GM21381 (cell line): ENCODE measurements around the gene YBX3.
A peak's percentile ranks its signal among the peaks of the same experiment; 100 is the strongest.

Experiments
- ATAC-seq: cut with Tn5 transposase; IDR thresholded peaks from one replicate; pipeline ENCODE4 v1.9.1; 2021; ENCODE audit warnings: mild to moderate bottlenecking, moderate library complexity; ENCODE audit not compliant: unreplicated experiment

YBX3 gene

GRCh38 chr12:10722502-10722904 is 620 bp downstream of the YBX3 start:
- ATAC-seq, result peak; percentile 40

DNA sequence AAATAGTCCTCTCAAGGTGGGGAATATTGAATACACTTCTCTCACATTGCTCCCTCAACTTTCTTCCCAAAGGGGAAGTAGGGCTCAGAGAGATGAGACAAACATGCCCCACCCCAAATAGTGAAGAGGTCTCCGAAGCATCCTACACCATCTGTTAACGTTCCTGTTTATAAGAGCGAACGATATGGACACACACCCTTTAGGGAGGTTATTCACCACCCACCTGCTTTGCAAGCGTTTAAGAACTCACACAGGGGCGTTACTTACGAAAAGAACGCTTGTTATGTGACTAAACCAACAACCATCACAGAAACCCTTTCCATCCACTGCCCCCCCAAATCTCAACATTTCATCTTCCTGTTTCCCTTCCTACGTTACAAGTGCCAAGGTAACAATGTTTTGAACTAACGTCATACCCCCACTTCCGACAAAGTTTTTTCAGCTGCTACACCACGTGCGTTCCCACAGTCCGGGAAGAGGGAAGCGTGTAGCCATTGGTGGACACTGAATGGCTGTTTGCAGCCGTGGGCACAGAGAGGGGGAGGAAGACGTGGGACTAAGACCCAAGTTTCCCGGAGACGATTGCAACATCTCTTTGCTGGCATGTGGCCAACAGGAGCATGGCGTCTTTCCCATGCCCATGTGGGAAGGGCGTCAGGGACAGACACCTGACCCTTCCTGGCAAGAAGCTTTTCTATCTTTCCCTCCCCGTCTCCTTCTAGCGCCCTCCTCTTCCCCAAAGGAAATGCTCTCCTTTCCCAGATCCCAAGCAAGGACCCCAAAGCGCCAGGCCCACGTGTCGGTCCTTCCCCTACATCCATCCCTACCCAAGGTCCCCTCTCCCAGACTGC is 1.2 kb downstream of the YBX3 start:
- ATAC-seq, result peak; percentile 39

DNA sequence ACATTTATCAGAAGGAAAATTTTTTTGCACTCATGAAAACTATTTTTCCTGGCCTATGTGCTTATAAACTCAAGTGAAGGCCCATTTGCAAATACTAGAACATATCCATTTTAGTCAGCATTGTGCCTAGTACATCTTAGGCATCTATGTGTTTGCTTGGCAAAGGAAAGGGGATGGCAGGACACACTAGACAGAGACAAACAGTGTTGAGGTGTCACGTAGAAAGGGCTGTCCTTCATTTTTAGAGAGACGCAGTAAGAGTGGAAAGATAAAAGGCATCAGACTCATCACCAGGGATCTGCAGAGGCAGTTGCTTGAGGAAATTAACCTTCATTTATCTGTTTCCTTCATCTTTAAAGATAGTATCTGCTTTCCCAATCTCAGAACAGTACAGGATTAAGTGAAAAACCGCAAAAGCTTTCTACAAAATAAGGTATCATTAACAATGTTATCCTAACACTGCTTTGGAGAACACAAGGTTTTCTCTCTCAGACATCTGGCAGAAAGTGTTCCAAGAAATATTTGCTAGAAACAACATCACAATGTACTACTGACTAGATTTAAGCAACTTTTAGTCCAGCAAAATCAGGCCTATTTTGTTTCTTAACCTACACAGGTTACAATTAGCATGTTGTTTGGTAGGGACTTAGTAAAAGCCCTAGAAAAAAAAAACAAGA is 2.0 kb downstream of the YBX3 start:
- ATAC-seq, result no peak

DNA sequence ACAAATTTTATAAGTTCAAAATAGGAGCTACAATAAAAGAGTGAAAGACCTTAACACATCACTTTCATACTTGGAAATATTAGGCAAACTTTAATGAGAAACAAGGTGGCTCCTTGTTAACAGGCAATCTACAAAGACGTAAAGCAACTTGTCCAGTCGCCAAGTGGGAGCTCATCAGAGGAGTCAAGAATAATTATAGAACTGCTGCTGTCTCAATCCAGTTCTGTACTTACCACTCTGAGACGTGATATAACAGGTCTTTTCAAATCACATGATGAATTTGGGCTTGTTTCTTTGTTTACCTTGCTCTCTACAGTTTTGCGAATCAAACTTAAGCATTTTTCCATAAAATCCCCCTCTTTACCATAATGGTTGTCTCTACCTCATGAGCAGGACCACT is 3.6 kb downstream of the YBX3 start:
- no peak for ATAC-seq

DNA sequence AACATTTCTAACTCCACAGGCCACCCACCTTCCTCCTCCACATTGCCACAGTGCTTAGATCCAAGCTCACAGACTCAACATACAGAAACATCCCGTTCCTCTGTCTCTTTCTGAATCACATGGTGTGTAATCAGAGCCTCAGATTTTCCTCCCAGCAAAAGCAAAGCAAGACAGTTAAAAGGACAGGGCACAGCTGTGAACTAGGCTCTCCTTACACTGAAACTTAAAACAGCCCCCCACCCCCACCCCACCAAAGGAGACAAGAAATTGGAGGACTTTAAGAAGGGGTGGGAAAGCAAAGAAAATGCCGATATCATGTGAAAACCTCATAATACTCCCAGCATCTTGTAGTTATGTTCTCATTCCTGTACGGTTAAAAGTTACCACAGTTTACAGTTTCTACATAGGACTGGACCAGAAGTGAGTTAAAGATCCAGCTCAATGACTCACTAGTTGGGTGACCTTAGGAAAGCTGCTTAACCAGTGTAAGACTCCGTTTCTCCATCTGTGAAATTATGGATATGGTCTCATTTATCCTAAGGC is 4.8 kb downstream of the YBX3 start:
- ATAC-seq, result no peak

DNA sequence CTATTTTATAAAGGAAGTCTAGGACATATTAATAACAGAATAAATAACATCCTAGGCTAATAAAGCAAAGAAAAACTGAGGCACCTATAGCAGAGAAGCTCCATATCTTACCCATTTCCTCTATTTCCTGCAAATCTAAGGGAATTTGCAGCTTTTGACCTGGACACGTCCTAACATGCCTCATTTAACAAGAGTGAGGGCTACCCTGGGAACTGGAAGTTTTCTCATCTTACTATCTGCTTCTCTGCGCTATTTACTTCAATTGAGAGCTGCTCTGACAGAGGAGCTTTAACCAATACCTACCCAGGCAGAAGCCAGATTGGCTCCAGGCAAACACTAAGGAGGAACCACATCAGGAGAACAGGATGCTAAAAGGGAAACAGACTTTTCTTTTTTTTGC is 5.7 kb downstream of the YBX3 start:
- no peak for ATAC-seq

- no peak for ATAC-seq
Observed at GRCh38 chr12:10716704-10717315, 6.3 kb downstream of the YBX3 start.

GRCh38 chr12:10716277-10716676 is 6.8 kb downstream of the YBX3 start:
- no peak for ATAC-seq

GRCh38 chr12:10715491-10715890 is 7.6 kb downstream of the YBX3 start:
- ATAC-seq, result no peak

DNA sequence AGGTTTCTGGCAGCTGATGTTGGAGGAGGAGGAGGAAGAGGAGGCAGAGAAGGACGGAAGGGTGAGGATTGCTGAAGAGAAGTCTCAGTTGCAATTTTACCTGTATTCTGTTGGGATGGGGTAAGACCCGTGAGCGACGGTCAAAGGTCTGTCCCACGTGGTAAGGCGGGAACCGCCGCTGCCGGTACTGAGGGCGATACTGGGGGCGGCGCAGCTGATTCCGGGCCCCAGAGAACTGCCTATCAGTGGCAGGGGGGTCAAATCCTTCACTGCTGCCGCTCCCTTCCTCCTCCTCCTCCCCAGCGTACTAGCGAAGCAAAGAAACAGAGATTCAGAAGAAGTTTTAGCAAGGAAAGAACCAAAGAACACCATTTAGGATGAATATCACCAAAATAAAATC is 13.3 kb downstream of the YBX3 start:
- no peak for ATAC-seq

DNA sequence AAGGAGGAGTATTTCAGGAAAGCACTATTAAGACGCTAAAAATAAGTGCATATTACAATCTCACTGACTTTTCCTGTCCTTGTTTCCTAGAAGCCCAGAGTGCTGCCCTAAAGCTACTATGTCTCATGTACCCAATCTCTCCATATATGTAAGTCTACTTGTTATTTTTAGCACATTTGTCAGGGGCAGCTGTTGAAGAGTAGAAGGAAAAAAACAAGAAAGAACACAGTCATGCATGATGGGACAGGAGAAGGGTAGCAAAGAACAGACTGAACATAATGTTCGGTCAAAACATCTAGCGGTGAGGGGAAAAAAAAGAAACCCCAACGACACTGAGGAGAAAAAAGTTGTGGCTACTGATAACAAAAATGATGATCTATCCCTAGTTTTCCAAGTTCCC is 14.3 kb downstream of the YBX3 start:
- ATAC-seq, result no peak

DNA sequence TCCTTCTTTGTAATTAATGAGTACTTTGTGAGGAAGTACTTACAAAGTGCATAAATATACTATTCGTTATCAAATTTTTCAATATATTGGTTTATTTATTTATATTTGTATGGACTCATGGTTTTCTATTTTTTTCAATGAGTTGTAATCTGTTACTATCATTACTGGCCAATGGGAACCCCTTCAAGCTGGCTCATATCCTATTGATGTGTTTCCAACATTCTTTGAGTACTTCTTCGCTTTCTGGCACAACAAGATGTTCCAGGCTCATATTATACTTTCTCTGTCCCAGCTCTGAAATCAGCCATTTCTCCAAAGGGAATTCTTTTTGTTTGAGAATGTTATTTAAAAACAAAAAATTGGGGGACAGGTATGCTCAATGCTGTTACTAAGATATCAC is 17.5 kb downstream of the YBX3 start:
- no peak for ATAC-seq

GRCh38 chr12:10701843-10702242 is 21.3 kb downstream of the YBX3 start:
- no peak for ATAC-seq

GRCh38 chr12:10701131-10701681 is 21.9 kb downstream of the YBX3 start:
- ATAC-seq, result no peak

DNA sequence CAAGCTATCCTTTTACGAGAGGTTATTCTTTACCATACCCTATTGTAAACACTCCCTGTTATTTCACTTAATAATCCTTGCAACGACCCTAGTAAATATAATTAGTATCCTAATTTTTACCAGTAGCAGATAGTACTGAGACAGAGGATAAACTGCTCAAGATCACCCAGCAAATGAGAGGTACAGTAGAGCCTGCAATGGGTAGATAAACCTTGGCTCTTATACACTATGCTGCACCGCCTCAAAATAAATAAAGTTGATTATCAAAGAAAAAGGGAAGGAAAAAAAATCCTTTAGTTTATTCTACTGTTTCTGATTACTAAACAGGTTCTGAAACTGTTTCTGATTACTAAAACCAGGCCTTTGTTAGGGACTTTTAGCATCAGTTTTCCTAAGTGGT is 22.5 kb downstream of the YBX3 start:
- no peak for ATAC-seq

GRCh38 chr12:10697862-10698261 is 25.3 kb downstream of the YBX3 start:
- ATAC-seq, result no peak

DNA sequence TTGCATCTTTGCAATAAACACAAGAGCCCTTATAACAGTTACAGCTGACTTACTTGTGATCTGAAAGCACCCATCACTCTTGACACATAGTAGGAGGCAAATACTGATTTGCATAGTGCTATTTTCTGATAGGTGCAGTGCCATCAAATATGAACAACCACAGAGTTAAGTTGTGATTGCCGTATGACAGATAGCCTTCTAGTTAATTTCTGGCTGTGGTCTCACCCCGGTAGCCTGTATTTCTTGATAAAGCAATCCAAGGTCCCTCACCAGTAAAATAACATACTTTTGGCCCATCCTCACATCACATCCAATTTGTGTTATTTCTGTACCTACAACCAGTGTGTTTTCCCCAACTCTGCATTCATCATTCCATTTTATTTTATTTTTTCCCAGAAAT is 26.0 kb downstream of the YBX3 start:
- no peak for ATAC-seq

- ATAC-seq, result no peak
Observed at GRCh38 chr12:10690906-10691305, 32.2 kb downstream of the YBX3 start.

DNA sequence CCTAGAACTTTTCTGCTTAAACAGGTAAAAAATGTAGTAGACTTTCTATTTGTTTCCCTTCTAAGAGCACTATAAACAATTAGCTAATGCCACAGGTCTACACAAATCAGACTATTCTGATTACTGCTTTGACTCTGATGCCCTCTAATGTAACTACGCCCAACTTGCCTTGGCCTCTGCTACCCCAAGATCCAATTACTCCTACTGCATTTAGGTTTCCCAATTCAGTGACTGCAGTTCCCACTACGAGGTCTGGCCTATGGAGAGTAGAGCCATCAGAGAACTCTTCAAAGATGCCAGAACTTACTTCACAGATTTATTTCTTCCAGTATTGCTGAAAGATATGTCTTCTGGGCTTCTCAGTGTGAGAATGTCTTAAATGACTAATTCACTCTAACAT is 34.0 kb downstream of the YBX3 start:
- ATAC-seq, result no peak

GRCh38 chr12:10688042-10688441 is 35.1 kb downstream of the YBX3 start:
- no peak for ATAC-seq

DNA sequence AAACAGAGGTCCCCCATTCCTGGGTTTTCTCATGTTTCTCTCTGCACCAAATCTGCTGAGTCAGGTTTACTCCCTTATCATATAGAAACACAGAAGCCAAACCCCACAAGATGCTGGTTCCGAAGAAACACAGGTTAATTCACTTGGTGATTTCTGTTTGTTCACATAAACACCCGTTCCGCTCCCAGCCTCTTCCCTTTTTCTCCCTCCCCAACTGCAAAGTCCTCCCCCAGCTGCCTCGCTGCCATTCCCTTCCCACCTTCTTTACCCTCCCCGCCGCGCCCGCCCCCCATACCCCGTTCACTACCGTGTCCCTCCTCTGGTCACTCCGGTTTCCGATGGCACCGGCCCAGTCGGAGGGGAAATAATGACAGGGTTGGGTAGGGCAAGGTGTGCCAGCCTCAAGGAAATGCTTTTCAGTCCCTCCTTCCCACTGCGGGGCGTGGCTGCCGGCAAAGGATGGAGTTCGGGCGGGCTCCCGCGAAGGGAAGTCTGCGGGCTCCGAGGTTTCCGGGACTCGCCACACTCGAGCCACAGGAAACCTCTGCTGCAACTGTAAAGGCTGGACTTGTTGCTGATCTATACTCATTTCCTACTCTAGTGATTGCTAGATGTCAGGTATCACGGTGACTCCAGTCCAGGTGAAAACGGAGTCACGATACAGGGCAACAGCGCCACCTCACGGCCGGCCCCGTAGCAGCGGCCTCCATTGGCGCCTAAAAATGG is 49.3 kb downstream of the YBX3 start, which contains the start of gene STYK1:
STYK1 (minus strand) TSS at position 394 of the 726 bp plus-strand sequence. CDS start 39,434 bp downstream, outside the sequence.
- ATAC-seq, result peak; percentile 70
